GM23248 (cell line): ENCODE measurements around the gene AFDN.

Experiments used
- EZH2 ChIP-seq: fragments of 200-600 bp; sonication (generic); IDR thresholded peaks from 2 replicates; pipeline ENCODE4 v1.6.1; 2018; ENCODE audit warnings: antibody characterized with exemption, mild to moderate bottlenecking; ENCODE audit not compliant: insufficient read depth, poor library complexity, severe bottlenecking
- EZH2phosphoT487 ChIP-seq: fragments of 200-600 bp; sonication (generic); IDR thresholded peaks from 2 replicates; pipeline ENCODE4 v1.6.1; 2018; ENCODE audit warnings: antibody characterized with exemption, moderate library complexity, mild to moderate bottlenecking, low read depth; ENCODE audit not compliant: insufficient read depth

GRCh38 chr6:167812088-167812487 lies 14.6 kb upstream of the AFDN start:
- TF ChIP-seq EZH2 (no peak), EZH2phosphoT487 (no peak)
